Neutrophil (primary cell): ENCODE data around the gene TEKT3.

ENCODE experiments used
- H3K27ac ChIP-seq: fragments of 200-600 bp; sonication (generic); 2 replicates; pipeline ENCODE4 v1.5.1; 2016; ENCODE audit warnings: mild to moderate bottlenecking, moderate library complexity
- H3K27me3 ChIP-seq: fragments of 200-600 bp; sonication (generic); 2 replicates; pipeline ENCODE4 v1.6.0; 2016; ENCODE audit warnings: mild to moderate bottlenecking
- H3K36me3 ChIP-seq: fragments of 200-600 bp; sonication (generic); 2 replicates; pipeline ENCODE4 v1.5.1; 2017
- H3K4me1 ChIP-seq, 2 experiments: fragments of 200-600 bp in 1 of 2; sonication (generic) in 1 of 2; 1 replicate in 1 of 2; 2 replicates in 1 of 2; pipeline versions ENCODE4 v1.5.1 to v1.6.1; 2013 to 2016; ENCODE audit warnings: low read depth in 1 of 2, low read length in 1 of 2, mild to moderate bottlenecking in 1 of 2, moderate library complexity in 1 of 2; ENCODE audit not compliant: control insufficient read depth in 1 of 2, insufficient read depth in 1 of 2
- H3K4me3 ChIP-seq, 2 experiments: fragments of 200-600 bp in 1 of 2; sonication (generic) in 1 of 2; 1 replicate in 1 of 2; 2 replicates in 1 of 2; pipeline ENCODE4 v1.5.1; 2013 to 2016; ENCODE audit warnings: low read depth in 1 of 2, low read length in 1 of 2, mild to moderate bottlenecking in 1 of 2, moderate library complexity in 1 of 2
- H3K9me3 ChIP-seq: fragments of 200-600 bp; sonication (generic); 2 replicates; pipeline ENCODE4 v1.5.1; 2016
- TF ChIP-seq, protein P1 (sequence below): fragments of 200-600 bp; sonication (generic); IDR thresholded peaks from 2 replicates; pipeline ENCODE4 v1.5.1; 2016; ENCODE audit warnings: antibody characterized with exemption

TEKT3 gene

GRCh38 chr17:15284107-15284506, 57.3 kb downstream of the TEKT3 start:
- Histone ChIP-seq H3K27me3 (peaks cover 54% of the 10 kb centered on the region), H3K4me3 (no peak overlapping the region), H3K27ac (no peak overlapping the region), H3K36me3 (no peaks in the 10 kb centered on the region), H3K9me3 (no peaks in the 10 kb centered on the region), H3K4me1 (no peaks in the 10 kb centered on the region)
- TF ChIP-seq, protein P1, sequence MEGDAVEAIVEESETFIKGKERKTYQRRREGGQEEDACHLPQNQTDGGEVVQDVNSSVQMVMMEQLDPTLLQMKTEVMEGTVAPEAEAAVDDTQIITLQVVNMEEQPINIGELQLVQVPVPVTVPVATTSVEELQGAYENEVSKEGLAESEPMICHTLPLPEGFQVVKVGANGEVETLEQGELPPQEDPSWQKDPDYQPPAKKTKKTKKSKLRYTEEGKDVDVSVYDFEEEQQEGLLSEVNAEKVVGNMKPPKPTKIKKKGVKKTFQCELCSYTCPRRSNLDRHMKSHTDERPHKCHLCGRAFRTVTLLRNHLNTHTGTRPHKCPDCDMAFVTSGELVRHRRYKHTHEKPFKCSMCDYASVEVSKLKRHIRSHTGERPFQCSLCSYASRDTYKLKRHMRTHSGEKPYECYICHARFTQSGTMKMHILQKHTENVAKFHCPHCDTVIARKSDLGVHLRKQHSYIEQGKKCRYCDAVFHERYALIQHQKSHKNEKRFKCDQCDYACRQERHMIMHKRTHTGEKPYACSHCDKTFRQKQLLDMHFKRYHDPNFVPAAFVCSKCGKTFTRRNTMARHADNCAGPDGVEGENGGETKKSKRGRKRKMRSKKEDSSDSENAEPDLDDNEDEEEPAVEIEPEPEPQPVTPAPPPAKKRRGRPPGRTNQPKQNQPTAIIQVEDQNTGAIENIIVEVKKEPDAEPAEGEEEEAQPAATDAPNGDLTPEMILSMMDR: no peak

- TF ChIP-seq, protein P1: no peak
- H3K36me3 ChIP-seq: no peaks in the 10 kb centered on the region
These were observed 59.5 kb downstream of the TEKT3 start for GRCh38 chr17:15281909-15282308.

GRCh38 chr17:15278924-15279477, 62.4 kb downstream of the TEKT3 start:
- H3K36me3 ChIP-seq: no peaks in the 10 kb centered on the region
- H3K27me3 ChIP-seq: peaks cover 45% of the 10 kb centered on the region
- TF ChIP-seq, protein P1: no peak
- H3K9me3 ChIP-seq: no peaks in the 10 kb centered on the region
- H3K27ac ChIP-seq: no peak overlapping the region
- H3K4me1 ChIP-seq: no peaks in the 10 kb centered on the region
- H3K4me3 ChIP-seq: no peak overlapping the region

More at GRCh38 chr17:15281909-15282308, 59.5 kb downstream of the TEKT3 start:
- peaks cover 53% of the 10 kb centered on the region for H3K27me3 ChIP-seq
- no peak overlapping the region for H3K4me3 ChIP-seq
- no peaks in the 10 kb centered on the region for H3K4me1 ChIP-seq
- H3K27ac ChIP-seq: no peak overlapping the region
- no peaks in the 10 kb centered on the region for H3K9me3 ChIP-seq

- Histone ChIP-seq H3K4me1 (no peaks in the 10 kb centered on the region), H3K4me3 (no peak overlapping the region), H3K9me3 (no peaks in the 10 kb centered on the region), H3K36me3 (no peaks in the 10 kb centered on the region), H3K27ac (no peak overlapping the region), H3K27me3 (peaks cover 39% of the 10 kb centered on the region)
- TF ChIP-seq, protein P1: no peak
These were observed 63.0 kb downstream of the TEKT3 start for GRCh38 chr17:15278380-15278779.

DNA sequence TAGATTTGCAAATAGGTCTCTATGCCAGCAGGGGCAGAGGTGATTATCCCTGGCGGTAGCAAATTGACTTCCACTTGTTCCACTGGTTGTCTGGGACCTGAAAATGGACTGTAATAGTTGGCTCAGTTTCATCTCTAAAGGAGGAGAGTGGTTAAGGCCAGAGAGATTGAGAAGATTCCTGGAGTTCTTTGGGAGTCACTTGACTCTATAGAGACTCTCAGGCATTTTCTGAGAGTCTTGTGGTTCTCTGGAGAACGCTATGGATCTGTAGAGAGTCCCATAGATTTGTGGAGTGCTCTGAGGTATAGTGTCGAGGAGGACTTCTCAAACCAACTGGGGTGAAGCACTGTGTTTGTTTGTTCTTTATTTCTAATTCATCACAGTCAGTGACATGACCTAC, 67.4 kb downstream of the TEKT3 start:
- Histone ChIP-seq H3K36me3 (no peaks in the 10 kb centered on the region), H3K4me1 (no peaks in the 10 kb centered on the region), H3K27ac (no peak overlapping the region), H3K4me3 (no peak overlapping the region), H3K27me3 (peaks cover 28% of the 10 kb centered on the region), H3K9me3 (no peaks in the 10 kb centered on the region)
- TF ChIP-seq, protein P1: no peak
